Bronchial epithelial cell (primary cell): ENCODE measurements around the gene UBE2O. TPM values are rescaled to one million over a fixed set of nuclear protein-coding genes. Genes with fewer than 3 reads are reported as not detected.

Source experiments
- DNase-seq: peaks from one replicate; pipeline ENCODE4 v3.0.0-alpha.2; 2010; ENCODE audit warnings: low read depth
- FAIRE-seq: peaks from 2 replicates; lab custom pipeline; 2011; peaks lifted over from hg19 to GRCh38; lab: Jason Lieb, UNC
- H3K27me3 ChIP-seq: 2 replicates; pipeline ENCODE4 v1.5.1; 2011; ENCODE audit warnings: low read length; ENCODE audit not compliant: control insufficient read depth, insufficient read depth
- H3K36me3 ChIP-seq: 2 replicates; pipeline ENCODE4 v1.5.1; 2011; ENCODE audit warnings: low read length; ENCODE audit not compliant: control insufficient read depth, insufficient read depth
- H3K4me3 ChIP-seq: 2 replicates; pipeline ENCODE4 v1.5.1; 2011; ENCODE audit warnings: mild to moderate bottlenecking, low read depth, low read length, control low read depth
- total RNA-seq: library from RNA; depleted of rRNA; stranded (reverse); fragments of >200 nt; gene quantifications from 2 replicates; pipeline ENCODE4 v1.2.1, GENCODE V29; 2014
- TF ChIP-seq, protein P1 (sequence below): IDR thresholded peaks from 2 replicates; pipeline ENCODE4 v1.5.1; 2011; ENCODE audit warnings: mild to moderate bottlenecking, moderate library complexity, low read length, control low read depth, inconsistent platforms; ENCODE audit not compliant: insufficient read depth, severe bottlenecking

Gene UBE2O
- total RNA-seq, 1 donor from 2014 or later, result 15.8 TPM

DNA sequence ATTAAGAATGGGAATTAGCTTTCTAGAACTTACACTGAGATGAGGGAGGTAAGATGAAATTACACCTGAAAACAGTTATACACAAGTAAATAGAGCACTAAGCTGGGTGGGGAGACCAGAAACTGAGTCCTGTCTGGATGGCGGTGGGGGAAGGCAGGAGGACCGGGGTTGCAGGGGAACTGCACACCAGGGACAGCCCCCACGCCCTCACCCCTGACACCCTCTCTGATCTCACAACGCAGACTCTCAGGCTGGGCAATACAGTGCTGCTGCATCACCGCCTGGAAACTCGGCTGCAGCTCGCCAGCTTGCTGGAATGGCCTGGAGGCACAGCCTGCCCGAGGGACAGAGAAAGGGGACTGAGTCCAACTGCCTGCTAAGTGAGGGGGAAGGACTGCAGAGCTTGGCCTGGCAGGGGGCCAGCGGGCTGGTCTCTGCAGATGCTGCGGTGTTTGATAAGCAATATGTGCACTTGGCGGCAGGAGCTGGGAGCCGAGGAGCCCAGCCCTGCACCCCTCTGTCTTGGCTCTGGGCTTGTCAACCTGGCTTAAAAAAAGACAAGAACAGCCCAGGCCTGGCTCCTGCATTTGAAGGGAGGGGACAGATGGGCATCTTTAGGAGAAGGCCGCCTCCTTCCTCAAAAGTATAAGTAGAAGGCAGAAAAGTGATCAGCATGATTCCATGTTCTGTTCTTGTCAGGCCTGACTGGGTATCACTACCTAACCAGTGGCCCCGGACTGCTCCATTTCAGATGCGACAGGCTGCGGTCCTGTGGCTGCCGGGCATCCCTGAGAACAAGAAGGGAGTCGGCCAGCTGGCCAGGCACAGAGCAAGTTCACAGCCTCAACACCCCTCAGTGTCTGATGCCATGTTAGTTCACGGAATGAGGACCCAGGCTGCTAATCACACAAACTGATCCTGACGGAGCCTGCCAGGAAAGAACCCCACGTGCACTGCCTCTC is 38.3 kb downstream of the UBE2O start:
- no peaks in the 10 kb centered on the region for H3K27me3 ChIP-seq
- no peak overlapping the region for H3K4me3 ChIP-seq
- TF ChIP-seq, protein P1, sequence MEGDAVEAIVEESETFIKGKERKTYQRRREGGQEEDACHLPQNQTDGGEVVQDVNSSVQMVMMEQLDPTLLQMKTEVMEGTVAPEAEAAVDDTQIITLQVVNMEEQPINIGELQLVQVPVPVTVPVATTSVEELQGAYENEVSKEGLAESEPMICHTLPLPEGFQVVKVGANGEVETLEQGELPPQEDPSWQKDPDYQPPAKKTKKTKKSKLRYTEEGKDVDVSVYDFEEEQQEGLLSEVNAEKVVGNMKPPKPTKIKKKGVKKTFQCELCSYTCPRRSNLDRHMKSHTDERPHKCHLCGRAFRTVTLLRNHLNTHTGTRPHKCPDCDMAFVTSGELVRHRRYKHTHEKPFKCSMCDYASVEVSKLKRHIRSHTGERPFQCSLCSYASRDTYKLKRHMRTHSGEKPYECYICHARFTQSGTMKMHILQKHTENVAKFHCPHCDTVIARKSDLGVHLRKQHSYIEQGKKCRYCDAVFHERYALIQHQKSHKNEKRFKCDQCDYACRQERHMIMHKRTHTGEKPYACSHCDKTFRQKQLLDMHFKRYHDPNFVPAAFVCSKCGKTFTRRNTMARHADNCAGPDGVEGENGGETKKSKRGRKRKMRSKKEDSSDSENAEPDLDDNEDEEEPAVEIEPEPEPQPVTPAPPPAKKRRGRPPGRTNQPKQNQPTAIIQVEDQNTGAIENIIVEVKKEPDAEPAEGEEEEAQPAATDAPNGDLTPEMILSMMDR, result no peak

DNA sequence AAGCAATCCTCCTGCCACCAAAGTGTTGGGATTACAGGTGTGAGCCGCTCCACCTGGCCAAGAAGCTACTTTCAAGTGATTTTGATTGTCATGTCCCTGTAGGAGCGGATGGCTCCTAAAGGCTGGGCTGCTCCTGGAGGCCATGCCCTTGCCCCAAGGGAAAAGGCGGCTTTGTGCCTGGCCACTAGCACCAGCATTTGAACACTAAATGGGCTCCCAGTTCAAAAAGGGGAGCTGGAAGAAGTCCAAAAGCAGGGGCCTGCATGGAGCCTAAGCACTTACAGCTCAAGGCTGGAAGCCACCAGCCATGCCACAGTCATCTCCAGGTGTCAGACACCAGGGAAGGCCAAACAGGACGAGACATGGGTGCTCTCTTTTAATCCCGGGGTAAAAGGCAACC is 41.7 kb downstream of the UBE2O start:
- H3K27me3 ChIP-seq, result no peaks in the 10 kb centered on the region
- H3K36me3 ChIP-seq, result peaks cover 1% of the 10 kb centered on the region
- H3K4me3 ChIP-seq, result no peak overlapping the region
- TF ChIP-seq, protein P1, result no peak
- DNase-seq, result no peak
- no peak for FAIRE-seq

More for the DNA sequence above, 38.3 kb downstream of the UBE2O start:
- peaks cover 1% of the 10 kb centered on the region for H3K36me3 ChIP-seq
- DNase-seq, result no peak
- no peak for FAIRE-seq

DNA sequence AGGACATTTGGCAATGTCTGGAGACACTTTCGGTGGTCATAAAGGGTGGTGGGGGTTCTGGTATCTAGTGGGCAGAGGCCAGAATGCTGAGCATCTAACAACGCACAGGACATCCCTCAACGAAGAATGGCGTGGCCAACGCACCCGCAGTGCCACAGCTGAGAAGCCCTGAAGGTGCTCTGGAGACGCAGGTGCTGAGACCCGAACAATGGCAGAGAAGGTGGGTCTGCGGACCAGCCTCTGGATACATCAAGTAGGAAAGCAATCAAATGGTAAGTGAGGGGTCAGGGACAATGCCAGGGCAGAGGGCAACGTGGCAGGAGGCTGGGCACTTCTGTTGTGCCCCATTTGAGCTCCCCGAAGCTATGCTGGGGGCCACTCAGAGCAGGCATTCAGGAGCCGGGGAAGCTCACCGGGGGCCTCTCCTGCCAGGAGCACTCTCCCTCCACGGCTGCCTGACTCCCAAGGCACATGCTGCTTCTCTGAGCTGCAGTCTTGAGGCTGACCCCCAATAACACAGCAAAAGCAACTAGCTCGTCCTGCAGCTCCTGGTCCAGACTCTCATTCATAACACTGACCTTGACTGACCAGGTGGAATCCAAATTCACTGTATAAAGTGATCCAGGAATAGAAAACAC is 42.5 kb downstream of the UBE2O start:
- Histone ChIP-seq H3K4me3 (no peak overlapping the region), H3K36me3 (no peaks in the 10 kb centered on the region), H3K27me3 (no peaks in the 10 kb centered on the region)
- no peak for FAIRE-seq
- TF ChIP-seq, protein P1, result no peak
- no peak for DNase-seq

DNA sequence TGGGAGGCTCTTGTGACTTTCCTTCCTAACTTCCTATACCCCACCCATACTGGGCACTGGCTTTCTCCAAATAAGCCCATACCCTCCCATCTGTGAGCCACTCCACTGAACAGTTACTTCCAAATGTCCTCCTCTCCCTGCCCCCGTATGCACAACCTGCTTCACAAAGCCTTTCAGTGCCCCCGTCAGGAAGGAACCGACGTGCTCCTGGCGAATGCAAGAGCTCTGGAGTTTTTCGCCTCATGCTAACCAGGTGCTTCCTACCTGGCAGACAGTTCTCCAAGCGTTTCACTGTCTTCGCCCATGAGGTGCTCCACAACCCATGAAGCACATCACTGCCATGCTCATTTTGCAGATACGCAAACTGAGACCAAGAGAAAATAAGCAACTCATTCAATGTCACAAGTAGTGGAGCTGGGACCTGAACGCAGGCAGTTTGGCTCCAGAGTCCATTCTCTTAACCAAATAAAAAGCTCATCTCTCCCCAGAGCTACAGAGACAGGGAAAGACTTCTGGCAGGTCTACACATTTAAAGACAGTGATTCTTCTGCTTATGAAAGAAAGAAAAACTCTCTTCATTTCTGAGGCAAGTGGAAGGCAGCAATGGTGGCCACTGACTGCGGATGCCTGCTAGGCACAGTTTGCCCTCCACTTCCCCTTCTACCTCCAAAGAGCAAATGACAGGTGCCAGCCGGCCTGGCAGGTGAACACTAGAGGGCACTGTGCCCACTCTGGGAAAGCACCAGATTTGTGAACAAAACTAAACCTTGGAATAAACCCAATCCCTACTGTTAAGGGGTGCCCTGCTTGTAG is 44.7 kb downstream of the UBE2O start:
- H3K36me3 ChIP-seq, result peaks cover 6% of the 10 kb centered on the region
- DNase-seq (peak; percentile 56), FAIRE-seq (no peak)
- H3K27me3 ChIP-seq, result no peaks in the 10 kb centered on the region
- TF ChIP-seq, protein P1, result peak; percentile 94
- H3K4me3 ChIP-seq, result no peak overlapping the region

DNA sequence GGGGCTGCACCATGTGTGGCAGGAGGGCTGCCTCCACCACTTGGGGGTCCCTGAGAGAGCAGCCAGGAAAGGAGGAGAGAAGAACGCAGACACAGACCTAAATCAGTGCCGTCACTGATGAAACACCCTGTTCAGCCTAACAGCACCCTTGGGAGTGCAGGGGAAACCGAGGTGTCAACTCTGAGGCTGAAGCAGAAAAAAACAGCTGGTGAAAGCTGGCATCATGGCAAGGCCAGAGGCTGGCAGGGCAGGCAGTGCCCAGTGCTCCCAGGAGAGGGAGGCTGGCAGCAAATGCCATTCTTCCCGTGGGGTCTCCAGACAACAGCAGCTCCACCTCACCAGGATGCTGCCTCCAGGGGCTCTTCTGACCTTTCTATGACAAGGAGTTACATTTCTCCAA is 45.4 kb downstream of the UBE2O start:
- no peaks in the 10 kb centered on the region for H3K27me3 ChIP-seq
- peaks cover 10% of the 10 kb centered on the region for H3K36me3 ChIP-seq
- FAIRE-seq (no peak), DNase-seq (no peak)
- no peak overlapping the region for H3K4me3 ChIP-seq
- TF ChIP-seq, protein P1, result no peak
